ENCODE results near the gene ABCD1.
"Not testable (repeated sequence)": the region's sequence is repeated elsewhere in the genome, so short reads cannot be mapped to it uniquely, and the experiment has no call there.

The ABCD1 gene

DNA sequence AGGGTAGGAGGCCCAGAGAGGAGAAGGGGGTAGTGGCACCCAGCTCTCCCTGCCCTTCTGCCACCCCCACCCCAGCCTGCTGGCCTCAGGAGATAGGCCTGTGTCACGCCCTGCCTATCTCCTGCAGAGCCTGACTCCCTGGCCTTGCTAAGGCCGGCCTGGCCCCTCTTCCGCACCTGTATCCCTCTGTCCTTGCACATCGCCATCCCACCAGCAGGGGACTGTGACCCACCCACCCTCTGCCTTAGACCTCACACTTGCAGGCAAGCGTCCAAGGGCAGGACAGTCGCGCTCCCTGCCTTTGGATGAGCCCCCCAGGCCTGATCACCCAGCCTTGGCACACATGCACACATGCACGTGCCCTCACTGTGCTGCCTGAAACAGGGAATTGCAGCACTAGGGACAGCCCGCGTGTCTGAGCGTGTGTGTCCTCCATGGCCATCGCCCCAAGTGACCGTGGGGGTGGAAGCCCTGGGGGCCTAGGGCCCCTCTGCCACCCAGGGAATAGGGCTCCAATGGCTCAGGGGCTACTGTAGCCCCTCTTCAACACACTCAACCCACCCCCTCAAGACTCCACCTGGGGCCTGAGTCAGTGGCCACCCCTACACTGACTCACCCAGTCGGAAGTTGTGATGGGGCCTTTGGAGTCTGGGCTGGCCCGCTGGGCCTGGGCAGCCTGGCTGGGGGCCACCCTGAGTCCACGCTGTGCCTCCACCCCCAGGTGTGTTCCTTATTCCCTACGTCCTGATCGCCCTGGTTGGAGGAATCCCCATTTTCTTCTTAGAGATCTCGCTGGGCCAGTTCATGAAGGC, 34.8 kb upstream of the ABCD1 start:
- Mint-ChIP-seq H3K36me3 (ENCODE audit: insufficient read depth) (peaks cover 3% of the 10 kb centered on the region), H3K4me1 (ENCODE audit: low read depth in 2 of 2) (no peaks in the 10 kb centered on the region), H3K4me3 (peak overlapping the region in 1 of 2 donors; percentile 14), H3K9me3 (no peaks in the 10 kb centered on the region), H3K27ac (no peak overlapping the region), H3K27me3 (peaks cover 0 to 8% of the 10 kb centered on the region in 2 donors)
- no peak for ATAC-seq (replicated peaks)
- DNase-seq, result no peak

DNA sequence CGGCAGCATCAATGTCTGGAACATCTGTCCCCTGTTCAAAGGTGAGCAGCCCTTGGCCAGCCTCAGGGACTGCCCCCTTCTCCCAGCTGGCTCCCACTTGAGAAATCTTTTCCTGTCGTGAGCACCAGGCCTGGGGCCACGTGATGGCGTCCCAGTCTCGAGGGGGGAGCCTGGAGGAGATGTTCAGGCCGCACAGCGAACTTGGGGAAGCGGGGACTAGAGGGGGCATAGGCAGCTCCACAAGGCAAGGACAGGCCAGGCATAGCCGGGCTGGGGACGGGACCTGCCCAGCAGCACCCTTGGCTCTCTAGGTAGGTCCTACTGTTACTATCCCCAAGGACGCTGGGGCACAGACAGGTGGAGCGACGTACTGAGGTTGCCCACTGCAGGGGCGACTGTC, 34.2 kb upstream of the ABCD1 start:
- no peak overlapping the region for H3K27ac Mint-ChIP-seq
- peaks cover 0 to 8% of the 10 kb centered on the region in 2 donors for H3K27me3 Mint-ChIP-seq
- H3K36me3 Mint-ChIP-seq (ENCODE audit: insufficient read depth), result peaks cover 6% of the 10 kb centered on the region
- H3K4me3 Mint-ChIP-seq, result no peak overlapping the region
- H3K9me3 Mint-ChIP-seq, result no peaks in the 10 kb centered on the region
- DNase-seq (no peak), ATAC-seq (replicated peaks) (no peak)
- no peaks in the 10 kb centered on the region for H3K4me1 Mint-ChIP-seq (ENCODE audit: low read depth in 2 of 2)

DNA sequence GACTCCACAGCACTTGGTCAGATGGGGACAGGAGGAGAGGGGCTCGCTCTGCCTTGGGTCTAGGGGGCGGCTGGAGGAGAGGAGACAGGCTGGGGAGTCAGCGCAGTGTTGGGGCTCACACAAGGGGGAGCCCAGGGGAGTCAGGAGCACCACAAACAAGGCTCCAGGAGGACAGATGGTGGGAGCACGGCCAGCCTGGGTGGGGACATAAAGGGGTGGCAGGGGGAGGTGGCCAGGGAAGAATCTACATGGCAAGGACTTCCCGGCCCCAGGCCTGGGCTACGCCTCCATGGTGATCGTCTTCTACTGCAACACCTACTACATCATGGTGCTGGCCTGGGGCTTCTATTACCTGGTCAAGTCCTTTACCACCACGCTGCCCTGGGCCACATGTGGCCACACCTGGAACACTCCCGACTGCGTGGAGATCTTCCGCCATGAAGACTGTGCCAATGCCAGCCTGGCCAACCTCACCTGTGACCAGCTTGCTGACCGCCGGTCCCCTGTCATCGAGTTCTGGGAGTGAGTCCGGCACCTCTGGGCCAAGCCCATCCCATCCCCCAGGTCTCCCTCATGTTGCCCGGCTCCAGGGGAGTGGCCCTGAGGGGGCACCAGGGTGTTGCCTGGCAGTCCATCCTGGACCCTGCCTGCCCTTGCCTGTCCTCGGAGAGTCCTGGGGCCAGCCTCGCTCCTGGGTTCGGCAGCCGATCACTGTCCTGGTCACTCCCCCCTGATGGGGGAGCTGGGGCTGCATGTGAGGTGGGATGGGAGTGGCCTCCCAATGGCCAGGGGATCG, 33.4 kb upstream of the ABCD1 start:
- not testable (repeated sequence) for H3K9me3 Mint-ChIP-seq; H3K27me3 Mint-ChIP-seq; H3K27ac Mint-ChIP-seq; H3K4me1 Mint-ChIP-seq (ENCODE audit: low read depth in 2 of 2); ATAC-seq (replicated peaks); DNase-seq; H3K36me3 Mint-ChIP-seq (ENCODE audit: insufficient read depth); H3K4me3 Mint-ChIP-seq

DNA sequence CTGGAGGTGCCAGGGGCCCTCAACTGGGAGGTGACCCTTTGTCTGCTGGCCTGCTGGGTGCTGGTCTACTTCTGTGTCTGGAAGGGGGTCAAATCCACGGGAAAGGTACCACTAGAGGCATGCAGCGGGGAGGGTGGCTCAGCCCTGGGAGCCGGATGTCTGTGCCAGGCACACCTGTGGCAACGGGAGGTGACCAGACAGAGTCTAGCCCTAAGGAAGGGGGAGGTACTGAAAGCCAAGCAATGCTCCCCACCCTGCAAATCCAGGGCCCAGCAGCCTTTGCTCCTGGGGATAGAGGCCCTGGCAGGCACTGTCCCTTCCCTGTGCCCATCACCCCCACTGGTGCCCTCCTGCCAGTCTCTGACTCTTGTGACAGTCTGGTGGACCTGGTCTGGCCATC, 32.7 kb upstream of the ABCD1 start:
- Mint-ChIP-seq H3K27ac (no peak overlapping the region), H3K27me3 (no peaks in the 10 kb centered on the region), H3K36me3 (ENCODE audit: insufficient read depth) (peaks cover 9% of the 10 kb centered on the region), H3K4me1 (ENCODE audit: low read depth in 2 of 2) (no peaks in the 10 kb centered on the region), H3K9me3 (no peaks in the 10 kb centered on the region), H3K4me3 (no peak overlapping the region)
- ATAC-seq (replicated peaks) (no peak), DNase-seq (no peak)

DNA sequence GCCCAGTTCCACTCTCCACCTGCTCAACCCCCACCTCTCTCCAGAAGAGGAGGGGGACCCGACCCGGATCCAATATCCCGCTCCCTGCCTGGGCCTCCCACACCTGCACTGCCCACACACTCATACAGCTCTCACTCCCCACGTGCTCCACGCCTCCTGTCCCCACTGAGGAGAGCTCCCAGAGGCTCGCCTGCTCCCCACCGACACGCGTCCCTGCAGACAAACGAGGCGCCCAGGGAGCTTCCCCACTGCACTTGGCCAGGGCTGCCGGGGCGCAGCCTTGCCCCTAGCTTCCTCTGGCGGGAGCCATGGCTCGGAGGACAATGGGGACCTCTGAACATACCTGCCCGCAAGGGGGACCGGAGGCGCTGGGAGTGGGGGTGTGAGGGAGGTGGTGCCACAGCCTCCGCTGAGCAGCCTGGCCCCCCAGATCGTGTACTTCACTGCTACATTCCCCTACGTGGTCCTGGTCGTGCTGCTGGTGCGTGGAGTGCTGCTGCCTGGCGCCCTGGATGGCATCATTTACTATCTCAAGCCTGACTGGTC, 32.0 kb upstream of the ABCD1 start:
- Mint-ChIP-seq H3K27ac (no peak overlapping the region), H3K4me1 (ENCODE audit: low read depth in 2 of 2) (peaks cover 0 to 1% of the 10 kb centered on the region in 2 donors), H3K4me3 (no peak overlapping the region), H3K27me3 (no peaks in the 10 kb centered on the region), H3K9me3 (no peaks in the 10 kb centered on the region), H3K36me3 (ENCODE audit: insufficient read depth) (peaks cover 10% of the 10 kb centered on the region)
- DNase-seq (no peak), ATAC-seq (replicated peaks) (no peak)

DNA sequence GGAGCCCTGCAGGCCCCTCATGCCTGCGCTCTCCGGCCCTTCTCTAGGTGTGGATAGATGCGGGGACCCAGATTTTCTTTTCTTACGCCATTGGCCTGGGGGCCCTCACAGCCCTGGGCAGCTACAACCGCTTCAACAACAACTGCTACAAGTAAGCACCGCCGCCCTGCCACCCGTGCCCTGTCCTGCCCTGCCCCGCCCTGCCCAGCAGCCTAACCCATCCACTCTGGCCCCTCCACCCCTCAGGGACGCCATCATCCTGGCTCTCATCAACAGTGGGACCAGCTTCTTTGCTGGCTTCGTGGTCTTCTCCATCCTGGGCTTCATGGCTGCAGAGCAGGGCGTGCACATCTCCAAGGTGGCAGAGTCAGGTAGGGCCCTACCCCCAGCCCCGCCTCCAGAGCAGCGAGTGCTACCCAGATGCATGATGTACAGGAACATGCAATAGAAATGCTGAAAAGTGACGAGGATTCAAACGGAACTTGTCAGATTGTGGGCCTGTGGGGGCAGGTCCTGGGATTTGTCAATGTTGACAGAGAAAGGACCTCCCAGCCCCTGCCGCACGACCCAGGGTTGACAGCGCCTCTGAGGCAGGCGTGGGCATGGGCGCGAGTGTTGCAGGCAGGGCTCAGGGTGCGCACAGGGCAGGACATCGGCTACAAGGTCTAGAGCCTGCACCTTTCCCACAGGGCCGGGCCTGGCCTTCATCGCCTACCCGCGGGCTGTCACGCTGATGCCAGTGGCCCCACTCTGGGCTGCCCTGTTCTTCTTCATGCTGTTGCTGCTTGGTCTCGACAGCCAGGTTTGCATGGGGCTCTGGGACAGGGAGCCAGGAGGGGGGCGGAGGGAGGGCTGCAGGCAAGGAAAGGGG, 31.2 kb upstream of the ABCD1 start:
- H3K27ac Mint-ChIP-seq, result peak overlapping the region in 1 of 2 donors; percentile 17
- no peaks in the 10 kb centered on the region for H3K9me3 Mint-ChIP-seq
- H3K4me1 Mint-ChIP-seq (ENCODE audit: low read depth in 2 of 2), result peaks cover 0 to 1% of the 10 kb centered on the region in 2 donors
- peaks cover 10% of the 10 kb centered on the region for H3K36me3 Mint-ChIP-seq (ENCODE audit: insufficient read depth)
- ATAC-seq (replicated peaks) (no peak), DNase-seq (no peak)
- H3K27me3 Mint-ChIP-seq, result no peaks in the 10 kb centered on the region
- no peak overlapping the region for H3K4me3 Mint-ChIP-seq

DNA sequence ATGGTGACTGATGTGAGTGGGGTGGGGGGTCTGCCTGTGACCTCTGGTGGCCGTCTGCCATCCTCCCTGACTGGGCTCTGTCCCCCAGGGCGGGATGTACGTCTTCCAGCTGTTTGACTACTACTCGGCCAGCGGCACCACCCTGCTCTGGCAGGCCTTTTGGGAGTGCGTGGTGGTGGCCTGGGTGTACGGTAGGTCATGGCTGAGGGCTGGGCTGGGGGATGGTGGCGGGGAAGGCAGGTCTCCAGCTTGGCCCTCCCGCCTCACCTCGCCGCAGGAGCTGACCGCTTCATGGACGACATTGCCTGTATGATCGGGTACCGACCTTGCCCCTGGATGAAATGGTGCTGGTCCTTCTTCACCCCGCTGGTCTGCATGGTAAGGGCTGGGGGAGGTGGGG, 30.4 kb upstream of the ABCD1 start:
- H3K4me1 Mint-ChIP-seq (ENCODE audit: low read depth in 2 of 2), result not testable (repeated sequence)

DNA sequence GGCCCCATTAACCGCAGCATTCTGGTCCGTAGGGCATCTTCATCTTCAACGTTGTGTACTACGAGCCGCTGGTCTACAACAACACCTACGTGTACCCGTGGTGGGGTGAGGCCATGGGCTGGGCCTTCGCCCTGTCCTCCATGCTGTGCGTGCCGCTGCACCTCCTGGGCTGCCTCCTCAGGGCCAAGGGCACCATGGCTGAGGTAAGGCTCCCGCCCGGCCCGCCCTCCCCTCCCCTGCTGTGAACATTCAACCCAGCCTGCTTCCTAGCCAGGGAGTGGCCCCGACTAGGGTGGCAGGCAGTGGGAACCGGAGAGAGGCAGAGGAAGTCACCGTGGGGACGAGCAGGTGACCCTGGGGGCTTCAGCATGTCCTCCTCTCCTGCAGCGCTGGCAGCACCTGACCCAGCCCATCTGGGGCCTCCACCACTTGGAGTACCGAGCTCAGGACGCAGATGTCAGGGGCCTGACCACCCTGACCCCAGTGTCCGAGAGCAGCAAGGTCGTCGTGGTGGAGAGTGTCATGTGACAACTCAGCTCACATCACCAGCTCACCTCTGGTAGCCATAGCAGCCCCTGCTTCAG, 29.9 kb upstream of the ABCD1 start:
- peaks cover 13% of the 10 kb centered on the region for H3K36me3 Mint-ChIP-seq (ENCODE audit: insufficient read depth)
- H3K27me3 Mint-ChIP-seq, result no peaks in the 10 kb centered on the region
- H3K27ac Mint-ChIP-seq, result no peak overlapping the region
- H3K9me3 Mint-ChIP-seq, result no peaks in the 10 kb centered on the region
- H3K4me3 Mint-ChIP-seq, result no peak overlapping the region
- ATAC-seq (replicated peaks) (no peak), DNase-seq (no peak)
- H3K4me1 Mint-ChIP-seq (ENCODE audit: low read depth in 2 of 2), result peaks cover 0 to 3% of the 10 kb centered on the region in 2 donors

More for the DNA sequence above, 30.4 kb upstream of the ABCD1 start:
- not testable (repeated sequence) for H3K27me3 Mint-ChIP-seq; ATAC-seq (replicated peaks); H3K4me3 Mint-ChIP-seq; DNase-seq; H3K27ac Mint-ChIP-seq; H3K9me3 Mint-ChIP-seq
- peaks cover 10% of the 10 kb centered on the region for H3K36me3 Mint-ChIP-seq (ENCODE audit: insufficient read depth)

DNA sequence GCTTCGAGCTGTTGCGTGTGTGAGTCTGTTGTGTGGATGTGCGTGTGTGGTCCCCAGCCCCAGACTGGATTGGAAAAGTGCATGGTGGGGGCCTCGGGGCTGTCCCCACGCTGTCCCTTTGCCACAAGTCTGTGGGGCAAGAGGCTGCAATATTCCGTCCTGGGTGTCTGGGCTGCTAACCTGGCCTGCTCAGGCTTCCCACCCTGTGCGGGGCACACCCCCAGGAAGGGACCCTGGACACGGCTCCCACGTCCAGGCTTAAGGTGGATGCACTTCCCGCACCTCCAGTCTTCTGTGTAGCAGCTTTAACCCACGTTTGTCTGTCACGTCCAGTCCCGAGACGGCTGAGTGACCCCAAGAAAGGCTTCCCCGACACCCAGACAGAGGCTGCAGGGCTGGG, 28.6 kb upstream of the ABCD1 start:
- Mint-ChIP-seq H3K4me3 (no peak overlapping the region), H3K27me3 (no peaks in the 10 kb centered on the region), H3K4me1 (ENCODE audit: low read depth in 2 of 2) (peaks cover 0 to 3% of the 10 kb centered on the region in 2 donors), H3K36me3 (ENCODE audit: insufficient read depth) (peaks cover 14% of the 10 kb centered on the region), H3K9me3 (no peaks in the 10 kb centered on the region), H3K27ac (no peak overlapping the region)
- DNase-seq, result no peak
- ATAC-seq (replicated peaks), result no peak

DNA sequence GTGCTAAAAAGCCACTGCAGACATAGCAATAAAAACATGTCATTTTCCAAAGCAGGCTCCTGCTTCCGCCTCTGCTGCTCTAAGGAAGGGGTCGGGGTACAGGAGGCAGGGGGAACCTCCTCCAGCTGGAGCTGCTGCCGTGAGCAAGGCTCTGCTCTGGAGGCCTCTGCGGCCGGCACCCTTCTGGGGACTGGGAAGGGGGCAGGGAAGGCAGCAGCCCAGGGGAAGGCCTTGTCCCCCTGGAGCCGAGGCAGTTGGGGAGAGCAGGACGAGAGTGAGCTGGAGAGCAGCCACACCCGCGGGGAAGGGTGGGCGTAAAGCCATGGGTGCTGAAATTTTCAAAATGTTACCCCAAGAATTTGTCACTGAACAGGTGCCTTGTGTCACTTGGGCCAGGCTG, 28.1 kb upstream of the ABCD1 start:
- not testable (repeated sequence) for H3K27ac Mint-ChIP-seq; H3K27me3 Mint-ChIP-seq; H3K4me1 Mint-ChIP-seq (ENCODE audit: low read depth in 2 of 2); H3K4me3 Mint-ChIP-seq; H3K9me3 Mint-ChIP-seq; ATAC-seq (replicated peaks); DNase-seq
- H3K36me3 Mint-ChIP-seq (ENCODE audit: insufficient read depth), result peaks cover 15% of the 10 kb centered on the region

DNA sequence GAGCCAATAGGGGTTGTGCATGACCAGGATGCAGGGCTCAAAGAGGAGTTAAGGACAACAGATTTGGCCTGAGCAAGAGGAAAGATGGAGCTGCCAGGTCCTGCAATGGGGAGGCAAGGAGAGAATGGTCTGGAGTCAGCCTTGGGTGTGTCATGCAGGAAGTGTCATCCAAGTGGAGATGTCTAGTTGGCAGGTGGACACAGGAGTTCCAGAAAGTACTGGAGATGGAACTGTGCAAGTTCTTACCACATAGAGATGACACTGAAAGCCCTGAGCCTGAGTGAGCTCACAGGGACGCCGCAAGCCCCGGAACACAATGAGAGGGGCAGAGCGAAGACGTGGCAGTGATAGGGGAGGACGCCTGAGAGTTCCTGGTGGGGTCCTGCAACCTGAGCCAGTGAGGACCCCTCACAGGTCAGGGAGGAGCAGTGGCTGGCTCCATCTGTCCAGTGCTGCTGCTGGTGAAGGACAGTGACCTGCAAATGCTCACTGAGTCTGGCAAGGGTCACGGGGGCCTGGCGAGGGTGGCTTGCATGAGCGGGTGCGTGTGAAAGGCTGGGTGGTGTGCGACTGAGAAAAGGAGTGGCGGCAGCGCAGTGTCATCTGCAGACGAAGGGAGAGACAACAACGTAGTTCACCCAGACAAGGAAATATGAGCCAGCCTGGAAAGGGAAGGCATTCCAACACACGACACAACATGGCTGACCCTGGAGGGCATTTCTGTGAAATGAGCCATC, 27.5 kb upstream of the ABCD1 start:
- ATAC-seq (replicated peaks); DNase-seq; H3K27me3 Mint-ChIP-seq: not testable (repeated sequence)

More for the DNA sequence above, 27.5 kb upstream of the ABCD1 start:
- H3K4me1 Mint-ChIP-seq (ENCODE audit: low read depth in 2 of 2); H3K9me3 Mint-ChIP-seq; H3K4me3 Mint-ChIP-seq; H3K27ac Mint-ChIP-seq: not testable (repeated sequence)
- H3K36me3 Mint-ChIP-seq (ENCODE audit: insufficient read depth), result peaks cover 17% of the 10 kb centered on the region

Data from effector memory CD8-positive, alpha-beta T cell (primary cell).